ENCODE measurements around the gene ZNF467.

GRCh38 chr7:149752646-149753045 lies 20.7 kb downstream of the ZNF467 start:
- TF ChIP-seq POLR2AphosphoS5 (IDR thresholded peaks at IDR 0.05; ENCODE audit: low read depth, low read length) (no peak), TAF1 (IDR thresholded peaks at IDR 0.05; ENCODE audit: borderline replicate concordance, insufficient read depth, low read length) (no peak)
